IPS-20b (cell line): ENCODE measurements around the gene TRAPPC11.

Experiments used
- H3K27ac ChIP-seq: one replicate; pipeline ENCODE4 v1.5.1; 2013; ENCODE audit warnings: low read length
- H3K27me3 ChIP-seq: 2 replicates; pipeline ENCODE4 v1.6.1; 2013; ENCODE audit warnings: mild to moderate bottlenecking, low read length, inconsistent platforms; ENCODE audit not compliant: insufficient read depth
- H3K36me3 ChIP-seq: 2 replicates; pipeline ENCODE4 v1.6.1; 2013; ENCODE audit warnings: low read depth, mild to moderate bottlenecking, inconsistent platforms, low read length, moderate library complexity; ENCODE audit not compliant: insufficient read depth
- H3K4me1 ChIP-seq: 2 replicates; pipeline ENCODE4 v1.6.1; 2013; ENCODE audit warnings: mild to moderate bottlenecking, control low read depth, inconsistent platforms, low read length, moderate library complexity; ENCODE audit not compliant: insufficient read depth
- H3K4me3 ChIP-seq: 2 replicates; pipeline ENCODE4 v1.5.1; 2013; ENCODE audit warnings: mild to moderate bottlenecking, low read length, inconsistent platforms
- H3K9ac ChIP-seq: 2 replicates; pipeline ENCODE4 v1.6.1; 2013; ENCODE audit warnings: low read depth, mild to moderate bottlenecking, inconsistent platforms, low read length, moderate library complexity
- H3K9me3 ChIP-seq: 2 replicates; pipeline ENCODE4 v1.6.1; 2013; ENCODE audit warnings: mild to moderate bottlenecking, low read depth, low read length, inconsistent platforms; ENCODE audit not compliant: insufficient read depth

Gene TRAPPC11

GRCh38 chr4:183688216-183688615 lies 29.1 kb downstream of the TRAPPC11 start:
- H3K9ac ChIP-seq, result no peak overlapping the region
- no peaks in the 10 kb centered on the region for H3K4me1 ChIP-seq
- no peaks in the 10 kb centered on the region for H3K27me3 ChIP-seq
- H3K36me3 ChIP-seq, result peaks cover 67% of the 10 kb centered on the region
- no peak overlapping the region for H3K27ac ChIP-seq
- no peak overlapping the region for H3K4me3 ChIP-seq
- H3K9me3 ChIP-seq, result no peaks in the 10 kb centered on the region

- Histone ChIP-seq H3K36me3 (peaks cover 72% of the 10 kb centered on the region), H3K9me3 (no peaks in the 10 kb centered on the region)
Measured at GRCh38 chr4:183691006-183691405, 31.9 kb downstream of the TRAPPC11 start.

GRCh38 chr4:183691897-183692296 lies 32.8 kb downstream of the TRAPPC11 start:
- Histone ChIP-seq H3K36me3 (peaks cover 72% of the 10 kb centered on the region), H3K9ac (no peak overlapping the region), H3K4me3 (no peak overlapping the region)

More at GRCh38 chr4:183691006-183691405, 31.9 kb downstream of the TRAPPC11 start:
- no peak overlapping the region for H3K4me3 ChIP-seq
- H3K4me1 ChIP-seq, result no peaks in the 10 kb centered on the region
- H3K27ac ChIP-seq, result no peak overlapping the region
- H3K27me3 ChIP-seq, result no peaks in the 10 kb centered on the region
- no peak overlapping the region for H3K9ac ChIP-seq

GRCh38 chr4:183698909-183699308 lies 39.8 kb downstream of the TRAPPC11 start:
- peaks cover 96% of the 10 kb centered on the region for H3K36me3 ChIP-seq
- no peaks in the 10 kb centered on the region for H3K27me3 ChIP-seq
- no peak overlapping the region for H3K27ac ChIP-seq
- no peaks in the 10 kb centered on the region; the same call in 1 of the 2 replicates for H3K9me3 ChIP-seq
- H3K4me1 ChIP-seq, result no peaks in the 10 kb centered on the region
- no peak overlapping the region for H3K9ac ChIP-seq
- H3K4me3 ChIP-seq, result no peak overlapping the region

More at GRCh38 chr4:183691897-183692296, 32.8 kb downstream of the TRAPPC11 start:
- Histone ChIP-seq H3K27ac (no peak overlapping the region), H3K9me3 (no peaks in the 10 kb centered on the region), H3K27me3 (no peaks in the 10 kb centered on the region), H3K4me1 (no peaks in the 10 kb centered on the region)

GRCh38 chr4:183700407-183700806 lies 41.3 kb downstream of the TRAPPC11 start:
- no peak overlapping the region for H3K27ac ChIP-seq
- H3K36me3 ChIP-seq, result peaks cover 85% of the 10 kb centered on the region

GRCh38 chr4:183702492-183702891 lies 43.4 kb downstream of the TRAPPC11 start:
- H3K9ac ChIP-seq, result no peak overlapping the region
- no peaks in the 10 kb centered on the region for H3K4me1 ChIP-seq
- H3K27ac ChIP-seq, result no peak overlapping the region
- no peaks in the 10 kb centered on the region; the same call in 1 of the 2 replicates for H3K9me3 ChIP-seq
- H3K36me3 ChIP-seq, result peaks cover 78% of the 10 kb centered on the region
- H3K4me3 ChIP-seq, result no peak overlapping the region
- no peaks in the 10 kb centered on the region for H3K27me3 ChIP-seq

More at GRCh38 chr4:183700407-183700806, 41.3 kb downstream of the TRAPPC11 start:
- Histone ChIP-seq H3K4me1 (no peaks in the 10 kb centered on the region), H3K9ac (no peak overlapping the region), H3K4me3 (no peak overlapping the region), H3K27me3 (no peaks in the 10 kb centered on the region), H3K9me3 (no peaks in the 10 kb centered on the region; the same call in 1 of the 2 replicates)

GRCh38 chr4:183714626-183715025 lies 55.5 kb downstream of the TRAPPC11 start:
- Histone ChIP-seq H3K9me3 (no peaks in the 10 kb centered on the region), H3K9ac (no peak overlapping the region), H3K27ac (no peak overlapping the region), H3K4me3 (no peak overlapping the region), H3K27me3 (no peaks in the 10 kb centered on the region), H3K4me1 (no peaks in the 10 kb centered on the region), H3K36me3 (peaks cover 16% of the 10 kb centered on the region)

- Histone ChIP-seq H3K27me3 (no peaks in the 10 kb centered on the region), H3K9me3 (no peaks in the 10 kb centered on the region), H3K9ac (no peak overlapping the region)
Measured at GRCh38 chr4:183716302-183716701, 57.2 kb downstream of the TRAPPC11 start.

GRCh38 chr4:183718876-183719275 lies 59.8 kb downstream of the TRAPPC11 start:
- Histone ChIP-seq H3K27me3 (0 out of 2 replicates have a peak, but pooled peaks cover 4% of the 10 kb centered on the region), H3K4me1 (no peaks in the 10 kb centered on the region; the same call in 1 of the 2 replicates), H3K9me3 (no peaks in the 10 kb centered on the region), H3K27ac (no peak overlapping the region), H3K36me3 (no peaks in the 10 kb centered on the region; the same call in 1 of the 2 replicates), H3K9ac (no peak overlapping the region), H3K4me3 (no peak overlapping the region)

More at GRCh38 chr4:183716302-183716701, 57.2 kb downstream of the TRAPPC11 start:
- Histone ChIP-seq H3K4me1 (no peaks in the 10 kb centered on the region), H3K4me3 (no peak overlapping the region), H3K27ac (no peak overlapping the region), H3K36me3 (peaks cover 10% of the 10 kb centered on the region)

- Histone ChIP-seq H3K9ac (no peak overlapping the region), H3K9me3 (no peaks in the 10 kb centered on the region), H3K4me3 (no peak overlapping the region), H3K36me3 (no peaks in the 10 kb centered on the region), H3K27ac (no peak overlapping the region), H3K27me3 (0 out of 2 replicates have a peak, but pooled peaks cover 4% of the 10 kb centered on the region), H3K4me1 (no peaks in the 10 kb centered on the region; the same call in 1 of the 2 replicates)
Measured at GRCh38 chr4:183721207-183722081, 62.4 kb downstream of the TRAPPC11 start.

- no peaks in the 10 kb centered on the region for H3K9me3 ChIP-seq
- no peaks in the 10 kb centered on the region; the same call in 1 of the 2 replicates for H3K4me1 ChIP-seq
- H3K4me3 ChIP-seq, result peak overlapping the region; percentile 58; the same call in 1 of the 2 replicates
- peak overlapping the region; percentile 45; the same call in 1 of the 2 replicates for H3K9ac ChIP-seq
- H3K27ac ChIP-seq, result no peak overlapping the region
- H3K27me3 ChIP-seq, result 0 out of 2 replicates have a peak, but pooled peaks cover 4% of the 10 kb centered on the region
- no peaks in the 10 kb centered on the region for H3K36me3 ChIP-seq
Measured at GRCh38 chr4:183722731-183723560, 63.9 kb downstream of the TRAPPC11 start.
